ENCODE data around the gene TGFBR3. TPM values are rescaled to one million over a fixed set of nuclear protein-coding genes. Genes with fewer than 3 reads are reported as not detected.

The TGFBR3 gene
- total RNA-seq, 2 experiments from 2014 or later: 31.5 to 36.6 TPM

DNA sequence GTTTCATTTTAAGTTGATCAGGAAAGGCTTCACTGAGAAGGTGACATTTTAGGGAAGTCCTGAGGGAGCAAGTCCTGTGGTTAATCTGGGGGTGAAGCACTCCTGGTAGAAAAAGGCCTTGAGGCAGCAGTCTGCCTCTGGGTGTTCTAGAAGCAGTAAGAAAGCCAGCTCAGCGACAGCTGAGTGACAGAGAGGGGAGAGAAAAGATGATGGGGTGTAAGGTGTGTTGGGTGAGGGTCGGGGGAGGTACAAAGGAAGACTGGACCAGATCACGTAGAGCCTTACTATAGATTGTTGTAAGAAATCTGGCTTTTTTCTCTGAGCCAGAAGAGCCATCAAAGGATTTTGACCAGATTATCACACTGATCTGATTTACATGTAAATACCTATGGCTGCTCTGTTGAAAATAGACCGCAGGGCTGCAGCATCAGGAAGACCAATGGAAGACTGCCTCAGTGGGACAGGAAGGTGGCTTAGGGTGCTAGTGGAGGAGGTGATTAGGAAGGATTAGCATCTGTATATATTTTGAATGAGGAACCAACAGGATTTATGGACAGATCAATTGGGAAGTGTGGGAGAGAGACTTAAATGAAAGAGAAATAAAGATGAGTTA lies 254.1 kb downstream of the TGFBR3 start:
- no peaks in the 10 kb centered on the region for H3K4me1 Mint-ChIP-seq (ENCODE audit: low read depth)
- TF ChIP-seq, protein P1, sequence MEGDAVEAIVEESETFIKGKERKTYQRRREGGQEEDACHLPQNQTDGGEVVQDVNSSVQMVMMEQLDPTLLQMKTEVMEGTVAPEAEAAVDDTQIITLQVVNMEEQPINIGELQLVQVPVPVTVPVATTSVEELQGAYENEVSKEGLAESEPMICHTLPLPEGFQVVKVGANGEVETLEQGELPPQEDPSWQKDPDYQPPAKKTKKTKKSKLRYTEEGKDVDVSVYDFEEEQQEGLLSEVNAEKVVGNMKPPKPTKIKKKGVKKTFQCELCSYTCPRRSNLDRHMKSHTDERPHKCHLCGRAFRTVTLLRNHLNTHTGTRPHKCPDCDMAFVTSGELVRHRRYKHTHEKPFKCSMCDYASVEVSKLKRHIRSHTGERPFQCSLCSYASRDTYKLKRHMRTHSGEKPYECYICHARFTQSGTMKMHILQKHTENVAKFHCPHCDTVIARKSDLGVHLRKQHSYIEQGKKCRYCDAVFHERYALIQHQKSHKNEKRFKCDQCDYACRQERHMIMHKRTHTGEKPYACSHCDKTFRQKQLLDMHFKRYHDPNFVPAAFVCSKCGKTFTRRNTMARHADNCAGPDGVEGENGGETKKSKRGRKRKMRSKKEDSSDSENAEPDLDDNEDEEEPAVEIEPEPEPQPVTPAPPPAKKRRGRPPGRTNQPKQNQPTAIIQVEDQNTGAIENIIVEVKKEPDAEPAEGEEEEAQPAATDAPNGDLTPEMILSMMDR (IDR thresholded peaks at IDR 0.05): no peak
- no peak for ATAC-seq (ENCODE audit: poor library complexity)
- H3K36me3 Mint-ChIP-seq (ENCODE audit: low read depth): no peaks in the 10 kb centered on the region
- no peak overlapping the region for H3K4me3 Mint-ChIP-seq
- H3K27me3 Mint-ChIP-seq: no peaks in the 10 kb centered on the region
- H3K27ac ChIP-seq (ENCODE audit: low read depth in 1 of 2, low read length in 2 of 2): no peak overlapping the region
- POLR2A ChIA-PET: no interaction called here
- DNase-seq: no peak
- H3K9me3 ChIP-seq (ENCODE audit: control insufficient read depth in 1 of 2, insufficient read depth in 1 of 2, low read length in 2 of 2): no peaks in the 10 kb centered on the region
- intact Hi-C loops (cut with DNase I, micrococcal nuclease): no loop called here
- H3K27me3 ChIP-seq (ENCODE audit: control insufficient read depth in 1 of 2, insufficient read depth in 2 of 2, low read length in 2 of 2): no peaks in the 10 kb centered on the region
- CTCF ChIA-PET: no interaction called here
- H3K9me3 Mint-ChIP-seq: no peaks in the 10 kb centered on the region
- no peaks in the 10 kb centered on the region for H3K4me1 ChIP-seq (ENCODE audit: insufficient read depth, low read length)
- no peak overlapping the region for H3K4me3 ChIP-seq (ENCODE audit: low read length)
- H3K27ac Mint-ChIP-seq: no peak overlapping the region
- no peaks in the 10 kb centered on the region for H3K36me3 ChIP-seq (ENCODE audit: insufficient read depth, low read length)

GRCh38 chr1:91630803-91631202 lies 255.1 kb downstream of the TGFBR3 start:
- no peak for ATAC-seq (ENCODE audit: poor library complexity)
- no peak for DNase-seq
- ChIA-PET CTCF (no interaction called here), POLR2A (no interaction called here)
- Mint-ChIP-seq H3K4me1 (ENCODE audit: low read depth) (no peaks in the 10 kb centered on the region), H3K27me3 (no peaks in the 10 kb centered on the region), H3K27ac (no peak overlapping the region), H3K36me3 (ENCODE audit: low read depth) (no peaks in the 10 kb centered on the region), H3K4me3 (no peak overlapping the region), H3K9me3 (no peaks in the 10 kb centered on the region)
- no peaks in the 10 kb centered on the region for H3K27me3 ChIP-seq (ENCODE audit: control insufficient read depth in 1 of 2, insufficient read depth in 2 of 2, low read length in 2 of 2)
- intact Hi-C loops (cut with DNase I, micrococcal nuclease): no loop called here
- H3K27ac ChIP-seq (ENCODE audit: low read depth in 1 of 2, low read length in 2 of 2): no peak overlapping the region
- no peaks in the 10 kb centered on the region for H3K36me3 ChIP-seq (ENCODE audit: insufficient read depth, low read length)
- H3K4me3 ChIP-seq (ENCODE audit: low read length): no peak overlapping the region
- H3K9me3 ChIP-seq (ENCODE audit: control insufficient read depth in 1 of 2, insufficient read depth in 1 of 2, low read length in 2 of 2): no peaks in the 10 kb centered on the region
- TF ChIP-seq, protein P1 (IDR thresholded peaks at IDR 0.05): no peak
- H3K4me1 ChIP-seq (ENCODE audit: insufficient read depth, low read length): no peaks in the 10 kb centered on the region

Other genes starting within 250 kb of the TGFBR3 start
- not detected for gene BRDT, start 63.2 kb upstream of the TGFBR3 start, total RNA-seq
- not detected for gene EPHX4, start 143.8 kb upstream of the TGFBR3 start, total RNA-seq
- not detected for gene SETSIP, start 189.3 kb upstream of the TGFBR3 start, total RNA-seq
- 1 to 10 TPM; 1.8 to 2.8 TPM for gene BTBD8, start 194.2 kb upstream of the TGFBR3 start, total RNA-seq